GM18867 (cell line): ENCODE measurements around the gene MYF6.

Experiments
- ATAC-seq: cut with Tn5 transposase; IDR thresholded peaks from one replicate; pipeline ENCODE4 v1.9.1; 2021; ENCODE audit warnings: mild to moderate bottlenecking, moderate library complexity; ENCODE audit not compliant: unreplicated experiment

MYF6 gene

GRCh38 chr12:80702889-80703805 is 4.3 kb upstream of the MYF6 start:
- ATAC-seq, result peak; percentile 92

GRCh38 chr12:80704420-80704819 is 3.0 kb upstream of the MYF6 start:
- ATAC-seq, result no peak

- ATAC-seq, result no peak
These were observed 410 bp downstream of the MYF6 start for GRCh38 chr12:80707830-80708258.

GRCh38 chr12:80708259-80708974 is 983 bp downstream of the MYF6 start:
- ATAC-seq, result no peak

- no peak for ATAC-seq
These were observed 1.5 kb downstream of the MYF6 start for GRCh38 chr12:80708975-80709328.

- peak; percentile 77 for ATAC-seq
These were observed 2.6 kb downstream of the MYF6 start for GRCh38 chr12:80709811-80710726.

GRCh38 chr12:80710727-80711449 is 3.5 kb downstream of the MYF6 start:
- ATAC-seq, result peak; percentile 35

- no peak for ATAC-seq
These were observed 4.4 kb downstream of the MYF6 start for GRCh38 chr12:80711866-80712265.

GRCh38 chr12:80712866-80713265 is 5.4 kb downstream of the MYF6 start:
- no peak for ATAC-seq

GRCh38 chr12:80713419-80713818 is 6.0 kb downstream of the MYF6 start:
- no peak for ATAC-seq

GRCh38 chr12:80714055-80714454 is 6.6 kb downstream of the MYF6 start:
- ATAC-seq, result no peak

- no peak for ATAC-seq
These were observed 7.4 kb downstream of the MYF6 start for GRCh38 chr12:80714846-80715245.

GRCh38 chr12:80715713-80716249 is 8.3 kb downstream of the MYF6 start:
- ATAC-seq, result no peak

- ATAC-seq, result no peak
These were observed 9.4 kb downstream of the MYF6 start, which contains the start of gene MYF5 for GRCh38 chr12:80716696-80717469. Gene MYF5, plus strand, starts transcription at chr12:80716912. Its CDS starts 152 bp downstream, at chr12:80717064.

- ATAC-seq, result no peak
These were observed 10.4 kb downstream of the MYF6 start for GRCh38 chr12:80717856-80718255.

- ATAC-seq, result no peak
These were observed 13.1 kb downstream of the MYF6 start for GRCh38 chr12:80720516-80720915.

GRCh38 chr12:80721326-80721725 is 13.9 kb downstream of the MYF6 start:
- no peak for ATAC-seq

- ATAC-seq, result no peak
These were observed 38.5 kb downstream of the MYF6 start for GRCh38 chr12:80745851-80746505.

GRCh38 chr12:80747800-80748199 is 40.4 kb downstream of the MYF6 start:
- no peak for ATAC-seq
